HG03039 (cell line): ENCODE measurements around the gene CRK.
"Not testable (repeated sequence)": the region's sequence is repeated elsewhere in the genome, so short reads cannot be mapped to it uniquely, and the experiment has no call there.

Experiments
- ATAC-seq: cut with Tn5 transposase; IDR thresholded peaks from one replicate; pipeline ENCODE4 v1.9.1; 2021; ENCODE audit warnings: mild to moderate bottlenecking, moderate library complexity; ENCODE audit not compliant: unreplicated experiment

The CRK gene

GRCh38 chr17:1467898-1468492 lies 12.0 kb upstream of the CRK start:
- no peak for ATAC-seq

GRCh38 chr17:1467258-1467657 lies 11.2 kb upstream of the CRK start:
- ATAC-seq = no peak

GRCh38 chr17:1464186-1464585 lies 8.2 kb upstream of the CRK start:
- ATAC-seq = no peak

GRCh38 chr17:1462164-1463112 lies 6.4 kb upstream of the CRK start:
- no peak for ATAC-seq

GRCh38 chr17:1461198-1461944 lies 5.3 kb upstream of the CRK start:
- no peak for ATAC-seq

GRCh38 chr17:1460233-1460632 lies 4.2 kb upstream of the CRK start:
- no peak for ATAC-seq

GRCh38 chr17:1455291-1455796 lies 688 bp downstream of the CRK start:
- peak; percentile 20 for ATAC-seq

GRCh38 chr17:1454541-1454940 lies 1.5 kb downstream of the CRK start:
- ATAC-seq = no peak

GRCh38 chr17:1453694-1454093 lies 2.3 kb downstream of the CRK start:
- ATAC-seq = not testable (repeated sequence)

GRCh38 chr17:1452836-1453235 lies 3.2 kb downstream of the CRK start:
- no peak for ATAC-seq

- ATAC-seq = not testable (repeated sequence)
Measured at GRCh38 chr17:1450261-1450660, 5.8 kb downstream of the CRK start.

GRCh38 chr17:1449412-1449967 lies 6.5 kb downstream of the CRK start:
- no peak for ATAC-seq

GRCh38 chr17:1447052-1447451 lies 9.0 kb downstream of the CRK start:
- no peak for ATAC-seq

GRCh38 chr17:1446201-1446600 lies 9.8 kb downstream of the CRK start:
- ATAC-seq = no peak

- ATAC-seq = not testable (repeated sequence)
Measured at GRCh38 chr17:1445695-1446094, 10.3 kb downstream of the CRK start.

- ATAC-seq = not testable (repeated sequence)
Measured at GRCh38 chr17:1442721-1443120, 13.3 kb downstream of the CRK start.

GRCh38 chr17:1442187-1442586 lies 13.8 kb downstream of the CRK start:
- no peak for ATAC-seq

GRCh38 chr17:1440921-1441320 lies 15.1 kb downstream of the CRK start:
- ATAC-seq = no peak

GRCh38 chr17:1438593-1439083 lies 17.4 kb downstream of the CRK start:
- no peak for ATAC-seq

- no peak for ATAC-seq
Measured at GRCh38 chr17:1435326-1435725, 20.7 kb downstream of the CRK start.

GRCh38 chr17:1434150-1434549 lies 21.9 kb downstream of the CRK start:
- no peak for ATAC-seq
